Activated CD4-positive, alpha-beta T cell treated with anti-CD3 and anti-CD28 coated beads, Interleukin-2, amount 50 U/mL, for 16 hours (primary cell): ENCODE results near the gene H6PD.

ENCODE experiments used
- DNase-seq: peaks from one replicate; pipeline ENCODE4 v3.0.0-alpha.2; 2020

H6PD gene

DNA sequence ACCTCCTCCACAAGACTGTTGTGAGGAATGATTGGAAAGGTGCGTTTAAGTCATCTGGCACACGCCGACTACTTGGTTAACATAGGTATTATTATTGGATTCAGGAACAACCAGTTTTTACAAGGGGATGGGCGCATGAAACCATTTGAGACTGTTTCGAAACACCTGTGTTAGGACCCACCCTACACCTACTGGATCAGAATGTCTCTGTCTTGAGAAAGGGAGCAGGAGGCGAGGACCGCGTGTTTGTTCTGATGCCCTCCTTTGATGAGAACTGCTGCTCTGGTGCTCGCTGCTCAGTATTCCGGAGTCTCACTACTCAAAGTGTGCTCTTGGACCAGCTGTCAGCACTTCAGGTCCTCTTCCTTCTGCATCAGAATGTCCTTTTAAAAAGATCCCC, 7.3 kb downstream of the H6PD start:
- DNase-seq = no peak

DNA sequence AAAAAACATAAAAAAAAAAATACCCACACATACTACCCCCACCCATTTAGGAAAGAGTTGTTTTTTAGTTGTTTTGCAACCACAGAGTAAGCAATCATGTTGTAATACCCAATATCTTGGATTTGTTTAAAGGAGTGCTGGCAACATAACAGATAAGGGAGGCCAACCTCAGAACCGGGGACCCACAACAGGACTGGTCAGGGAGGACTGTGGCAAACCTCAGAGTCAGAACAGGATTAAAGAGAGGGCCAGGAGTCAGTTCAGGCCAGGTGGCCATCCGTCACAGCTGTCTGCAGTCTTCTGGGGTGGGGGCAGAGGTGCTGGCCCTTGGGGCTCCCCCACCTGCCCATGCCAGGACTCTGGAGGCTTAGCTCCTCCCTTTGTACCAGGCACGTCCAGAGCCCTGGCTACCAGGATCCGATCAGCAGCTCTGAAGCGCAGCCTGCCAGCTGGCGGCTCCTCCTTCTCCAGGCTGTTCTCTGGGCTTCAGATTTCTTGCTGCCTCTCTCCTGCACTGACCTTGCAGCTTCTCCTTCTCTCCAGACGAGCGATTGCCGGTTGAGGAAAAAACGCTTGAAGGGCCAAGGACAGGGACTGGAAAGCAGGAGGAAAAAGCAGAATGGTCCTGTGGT, 7.9 kb downstream of the H6PD start:
- no peak for DNase-seq

DNA sequence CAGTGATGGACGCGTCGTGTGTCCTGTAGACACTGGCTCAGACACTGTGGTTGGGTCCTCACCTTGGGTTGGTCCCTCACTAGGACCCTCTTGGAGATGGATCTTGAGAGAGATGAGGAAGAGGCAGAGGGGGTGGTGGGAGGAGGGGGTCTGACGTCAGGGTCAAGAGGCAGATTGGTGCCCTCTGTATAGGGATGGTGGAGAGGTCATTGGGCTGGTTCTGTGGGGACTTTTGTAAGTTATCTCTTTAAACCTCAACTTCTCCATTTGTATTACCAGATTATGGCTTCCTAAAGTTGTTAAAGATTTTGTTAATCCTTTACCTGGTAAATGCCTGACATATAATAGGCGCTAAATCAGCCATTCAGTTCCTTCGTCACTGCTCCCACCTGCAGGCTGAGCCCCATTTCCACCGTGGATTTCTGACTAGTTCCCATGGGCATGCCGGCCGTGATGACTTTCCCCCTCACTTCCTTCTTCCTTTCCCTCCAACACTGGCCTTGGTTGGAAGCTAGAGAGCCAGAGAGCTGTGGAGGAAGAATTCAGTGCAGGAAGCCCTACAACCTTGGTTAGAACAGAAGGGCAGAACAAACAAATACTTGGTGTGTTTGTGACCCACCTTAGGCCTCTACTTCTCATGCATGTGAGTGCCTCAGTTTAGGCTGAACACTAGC, 8.6 kb downstream of the H6PD start:
- DNase-seq = no peak

DNA sequence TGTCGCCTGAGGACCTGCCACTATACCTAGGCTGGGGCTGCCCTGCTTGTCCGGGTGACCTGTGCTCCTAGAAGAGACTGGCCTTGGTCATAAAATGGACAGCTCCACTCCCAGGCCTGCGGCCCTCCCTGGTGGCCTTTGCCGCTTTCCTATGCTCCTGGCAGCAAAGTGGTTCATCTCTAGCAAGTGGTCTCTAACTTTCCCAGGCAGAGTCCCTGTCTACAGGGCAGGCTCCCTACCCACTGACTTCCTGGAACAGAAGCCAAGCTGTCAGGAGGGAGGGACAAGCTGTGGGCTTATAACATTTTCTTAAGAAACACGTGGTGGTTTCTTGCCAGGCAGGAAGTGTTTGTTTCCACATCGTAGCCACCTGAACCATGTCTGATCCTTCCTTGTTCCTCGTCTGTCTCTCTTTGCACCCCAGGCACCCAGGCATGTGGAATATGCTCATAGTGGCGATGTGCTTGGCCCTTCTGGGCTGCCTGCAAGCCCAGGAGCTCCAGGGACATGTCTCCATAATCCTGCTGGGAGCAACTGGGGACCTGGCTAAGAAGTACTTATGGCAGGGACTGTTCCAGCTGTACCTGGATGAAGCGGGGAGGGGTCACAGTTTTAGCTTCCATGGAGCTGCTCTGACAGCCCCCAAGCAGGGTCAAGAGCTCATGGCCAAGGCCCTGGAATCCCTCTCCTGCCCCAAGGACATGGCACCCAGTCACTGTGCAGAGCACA, 10.1 kb downstream of the H6PD start:
- DNase-seq = no peak

DNA sequence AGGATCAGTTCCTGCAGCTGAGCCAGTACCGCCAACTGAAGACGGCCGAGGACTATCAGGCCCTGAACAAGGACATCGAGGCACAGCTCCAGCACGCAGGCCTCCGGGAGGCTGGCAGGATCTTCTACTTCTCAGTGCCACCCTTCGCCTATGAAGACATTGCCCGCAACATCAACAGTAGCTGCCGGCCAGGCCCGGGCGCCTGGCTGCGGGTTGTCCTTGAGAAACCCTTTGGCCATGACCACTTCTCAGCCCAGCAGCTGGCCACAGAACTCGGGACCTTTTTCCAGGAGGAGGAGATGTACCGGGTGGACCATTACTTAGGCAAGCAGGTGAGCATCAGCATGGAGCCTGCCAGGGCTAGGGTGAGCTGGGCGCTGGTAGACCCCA, 10.7 kb downstream of the H6PD start:
- no peak for DNase-seq

DNA sequence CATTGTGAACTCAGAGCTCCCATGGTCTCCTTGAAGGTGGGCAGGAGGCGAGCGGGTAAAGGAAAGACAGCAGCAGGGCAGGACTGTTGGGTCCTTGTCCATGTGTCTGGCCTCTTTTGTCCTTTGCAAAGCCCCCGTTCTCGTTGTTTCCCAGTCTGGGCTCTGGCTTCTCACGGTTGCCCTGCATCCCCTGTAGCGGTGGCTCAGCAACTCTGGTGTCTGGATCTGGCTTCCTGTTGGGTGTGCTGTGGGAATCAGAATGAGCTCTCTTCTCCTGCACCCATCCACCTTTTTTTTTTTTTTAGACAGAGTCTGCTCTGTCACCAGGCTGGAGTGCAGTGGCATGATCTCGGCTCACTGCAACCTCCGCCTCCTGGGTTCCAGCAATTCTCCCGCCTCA, 11.1 kb downstream of the H6PD start:
- no peak for DNase-seq

DNA sequence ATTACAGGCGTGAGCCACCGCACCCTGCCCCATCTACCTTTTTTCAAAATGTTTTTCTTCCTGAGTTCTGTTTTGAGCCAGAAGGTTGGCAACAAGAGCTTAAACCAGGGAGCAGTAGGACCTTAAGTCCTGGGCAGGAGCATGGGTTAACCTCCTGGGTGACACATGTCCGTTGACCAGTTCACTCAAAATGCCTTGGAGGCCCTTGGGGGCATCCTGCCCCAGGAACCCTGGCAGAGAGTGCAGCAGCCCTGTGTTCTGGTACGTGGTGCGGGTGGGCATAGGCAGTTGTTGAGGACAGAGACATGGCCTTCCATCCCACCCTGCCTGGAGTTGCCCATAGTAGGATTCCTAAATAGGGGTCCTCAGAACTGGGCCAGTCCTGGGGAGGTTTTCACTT, 11.6 kb downstream of the H6PD start:
- no peak for DNase-seq

DNA sequence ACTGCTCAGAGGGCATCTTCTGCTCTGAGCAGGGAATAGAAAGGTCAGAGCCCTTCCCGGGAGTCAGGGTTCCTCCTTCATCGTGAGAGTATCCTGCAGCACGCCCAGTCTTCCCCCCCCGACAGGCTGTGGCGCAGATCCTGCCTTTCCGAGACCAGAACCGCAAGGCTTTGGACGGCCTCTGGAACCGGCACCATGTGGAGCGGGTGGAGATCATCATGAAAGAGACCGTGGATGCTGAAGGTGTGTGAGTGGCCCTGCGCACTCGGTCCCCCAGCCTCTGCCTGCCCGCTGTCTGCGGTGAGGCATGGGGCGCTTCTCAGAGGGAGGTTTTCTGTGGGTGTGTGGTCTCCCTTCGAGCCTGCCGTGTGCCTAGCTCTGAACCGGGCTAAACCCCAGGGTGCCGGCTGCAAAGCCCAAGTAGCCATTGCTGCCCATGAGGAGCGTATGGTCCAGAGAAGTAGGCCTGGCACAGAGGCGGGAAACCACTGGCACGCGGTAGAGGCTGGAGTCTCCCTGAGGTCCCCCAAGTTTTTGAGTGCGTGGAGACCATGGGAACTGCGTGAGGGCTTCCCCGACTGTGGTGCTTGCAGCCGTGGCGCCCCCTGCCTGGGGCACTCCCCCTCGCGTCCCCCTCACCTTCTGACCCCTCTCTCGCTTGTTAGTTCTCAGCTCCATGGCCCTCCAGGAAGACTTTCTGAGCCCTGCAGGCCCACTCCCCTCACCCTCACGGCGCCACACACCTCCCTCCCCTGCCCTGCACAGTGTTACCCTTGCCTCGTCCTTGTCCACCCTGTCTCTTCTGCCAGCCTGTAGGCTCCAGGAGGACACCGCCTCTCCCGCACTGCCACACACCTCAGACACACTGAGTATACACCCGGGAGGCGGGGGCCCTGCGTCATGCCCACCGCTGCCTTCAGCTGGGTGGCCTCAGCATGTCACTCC, 12.5 kb downstream of the H6PD start:
- no peak for DNase-seq

DNA sequence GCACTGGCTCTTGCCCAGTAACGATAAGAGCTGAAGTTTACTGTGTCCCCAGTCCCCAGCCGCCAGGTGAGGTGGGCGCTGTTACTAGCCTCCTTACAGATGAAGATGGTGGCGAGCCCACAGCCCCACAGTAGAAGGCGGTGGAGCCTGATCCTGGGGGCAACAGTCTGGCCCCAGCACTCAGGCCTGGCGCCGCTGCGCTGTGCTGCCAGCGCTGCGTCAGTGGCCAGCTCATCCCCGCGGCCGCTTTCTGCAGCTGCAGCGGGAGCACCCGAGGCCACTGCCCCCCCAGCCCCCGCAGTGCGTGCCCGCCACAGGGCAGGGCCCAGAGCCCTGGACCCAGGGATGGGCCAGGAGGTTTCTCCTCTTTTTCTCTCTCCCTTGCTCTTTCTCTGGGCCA, 13.3 kb downstream of the H6PD start:
- no peak for DNase-seq

DNA sequence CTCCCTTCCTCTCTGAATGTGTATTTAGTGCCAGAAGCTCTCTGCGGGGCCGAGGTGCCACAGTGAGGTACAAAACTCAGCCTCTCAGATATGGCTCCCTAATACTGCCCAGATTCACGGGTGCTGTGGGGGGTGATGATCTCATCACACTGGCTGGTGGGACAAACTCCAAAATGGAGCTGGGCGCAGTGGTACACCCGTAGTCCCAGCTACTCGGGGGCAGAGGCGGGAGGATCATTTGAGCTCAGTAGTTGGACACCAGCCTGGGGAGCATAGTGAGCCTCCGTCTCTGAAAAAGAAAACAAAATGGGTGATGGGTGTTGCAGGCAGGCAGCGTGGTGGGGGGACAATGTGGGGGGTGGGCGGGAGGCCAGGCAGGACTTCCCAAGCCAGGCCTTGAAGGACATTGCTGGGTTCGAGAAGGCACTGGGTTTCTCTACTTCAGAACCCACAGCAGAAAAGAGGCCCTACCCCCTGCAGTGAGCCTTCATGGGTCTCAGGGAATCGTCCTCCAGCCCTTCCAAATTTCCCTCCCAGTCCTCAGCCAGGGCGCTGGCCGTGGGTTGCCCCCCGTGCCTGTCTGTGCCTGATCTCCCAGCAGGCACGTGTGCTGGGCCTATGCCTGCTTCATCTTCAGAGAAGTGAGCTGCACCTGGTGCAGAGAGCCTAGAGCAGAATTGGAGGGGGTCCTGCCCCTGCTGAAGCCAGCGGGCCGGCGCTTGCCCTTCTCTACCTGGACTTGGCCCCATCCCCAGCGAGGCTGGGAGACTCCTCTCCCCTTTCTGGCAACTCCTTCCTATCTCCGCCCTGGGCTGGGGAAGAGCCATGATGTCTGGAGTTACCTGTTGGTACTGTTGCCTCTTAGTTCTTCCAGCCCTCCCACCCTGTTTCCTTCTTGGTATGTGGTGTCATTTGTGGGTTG, 14.0 kb downstream of the H6PD start:
- no peak for DNase-seq

DNA sequence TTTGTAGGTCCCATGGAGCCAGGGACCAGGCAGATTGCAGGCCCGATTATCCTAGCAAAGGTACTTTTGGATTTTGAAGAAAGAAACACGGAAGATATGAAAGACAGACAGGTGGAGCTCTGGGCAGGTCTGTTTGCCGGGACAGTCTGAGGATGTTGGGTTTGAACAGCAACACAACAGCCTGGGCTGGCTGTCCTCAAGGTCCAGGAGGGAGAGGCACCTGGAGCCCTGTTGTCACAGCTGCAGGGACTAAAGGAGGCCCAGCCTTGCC, 14.6 kb downstream of the H6PD start:
- DNase-seq = no peak

DNA sequence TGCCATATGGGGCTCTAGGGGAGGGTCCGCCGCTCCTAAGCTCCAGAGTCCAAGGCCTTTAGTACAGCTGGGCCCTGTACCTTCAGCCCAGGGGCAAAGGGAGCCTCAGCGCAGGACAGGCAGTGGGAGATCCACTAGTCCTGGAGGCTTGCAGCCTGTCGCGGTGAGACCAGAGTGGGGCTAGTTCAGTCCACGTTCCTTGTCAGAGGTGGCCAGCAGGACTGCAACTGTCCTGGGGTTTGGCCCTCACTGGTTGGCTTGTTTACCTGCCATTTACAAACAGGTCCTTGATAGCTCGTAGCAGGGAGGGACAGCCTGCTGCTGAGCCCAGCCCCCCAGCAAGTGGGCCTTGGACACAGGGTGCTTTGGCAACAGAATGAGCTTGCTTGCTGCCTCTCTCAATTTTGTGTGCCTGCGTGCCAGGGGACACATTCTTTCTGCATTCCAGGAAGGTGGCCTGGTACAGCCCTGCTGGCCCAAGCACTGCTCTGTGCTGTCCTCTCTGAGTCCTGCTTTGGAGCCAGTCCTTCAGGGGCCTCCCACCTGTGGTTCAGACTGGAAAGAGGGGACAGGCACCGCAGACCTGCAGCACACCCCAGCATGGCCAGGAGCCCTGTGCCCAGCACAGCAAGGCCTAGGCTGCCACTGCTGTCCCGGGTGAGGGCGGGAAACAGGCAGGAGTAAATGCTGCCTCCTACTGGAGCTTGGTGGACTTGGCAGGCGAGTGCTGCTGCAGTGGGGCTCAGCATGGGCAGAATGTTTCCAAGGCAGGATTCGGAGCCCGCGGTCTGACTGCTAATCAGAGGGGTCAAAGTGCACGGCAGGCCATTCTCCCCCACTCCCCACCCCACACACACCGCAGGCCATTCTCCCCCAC, 15.2 kb downstream of the H6PD start:
- peak; percentile 34 for DNase-seq

DNA sequence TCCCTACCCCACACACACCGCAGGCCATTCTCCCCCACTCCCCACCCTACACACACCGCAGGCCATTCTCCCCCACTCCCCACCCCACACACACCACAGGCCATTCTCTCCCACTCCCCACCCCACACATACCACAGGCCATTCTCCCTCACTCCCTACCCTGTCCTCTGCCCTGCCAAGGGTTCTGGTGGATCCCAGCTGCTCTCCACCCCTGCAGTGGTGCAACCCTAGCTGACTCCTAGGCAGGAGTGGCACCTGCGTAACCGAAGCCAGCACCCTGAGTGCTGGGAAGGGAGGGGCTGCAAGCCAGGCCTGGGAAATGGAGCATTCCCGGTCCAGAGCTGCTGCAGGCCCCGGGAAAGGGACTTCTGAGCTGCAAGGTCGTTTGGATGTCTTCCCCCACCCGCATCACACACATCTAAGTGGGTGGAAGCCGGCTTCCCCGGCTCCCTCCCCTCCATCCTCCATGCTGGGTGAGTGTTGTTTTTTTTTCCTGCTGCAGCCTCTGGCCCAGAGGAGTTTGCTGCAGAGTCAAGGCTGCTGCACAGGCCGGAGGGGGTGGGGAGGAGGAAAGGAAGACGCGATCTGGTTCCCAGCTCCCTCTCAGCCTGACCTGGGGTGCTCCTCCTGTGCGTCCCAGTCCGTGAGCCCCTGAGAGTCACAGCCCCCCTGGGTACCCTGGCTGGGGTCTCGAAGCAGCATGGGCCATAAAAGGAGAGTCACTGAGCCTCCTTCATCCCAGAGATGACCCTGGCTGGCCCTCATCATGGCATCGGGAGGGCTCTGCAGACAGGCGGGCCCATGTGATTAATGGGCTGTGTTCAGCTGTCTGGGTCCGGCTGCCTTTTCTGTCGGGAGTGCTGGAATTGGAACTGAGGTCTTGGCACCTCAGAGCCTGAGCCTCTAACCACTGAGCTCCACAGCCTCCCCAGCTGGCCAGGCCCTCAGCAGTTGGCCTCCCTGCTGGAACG, 16.1 kb downstream of the H6PD start:
- DNase-seq = no peak

DNA sequence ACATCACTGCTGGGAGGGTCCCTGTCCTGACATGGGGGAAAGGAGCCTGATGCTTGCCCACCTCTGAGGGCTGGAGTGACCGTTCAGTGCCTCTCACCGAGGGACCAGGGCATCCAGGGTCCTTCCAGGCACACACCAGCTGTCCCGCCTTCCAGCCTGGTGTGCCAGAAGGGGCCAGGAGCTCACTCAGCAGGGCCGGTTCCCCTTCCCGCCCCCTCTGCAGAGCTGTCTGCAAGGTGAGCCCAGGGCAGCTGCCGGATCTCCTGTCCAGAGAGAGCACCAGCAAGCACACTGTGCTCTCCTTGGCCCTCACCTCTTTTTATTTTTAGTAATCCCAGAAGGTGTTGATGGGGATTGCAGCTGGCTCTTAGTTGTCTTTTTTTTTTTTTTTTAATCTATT, 16.9 kb downstream of the H6PD start:
- DNase-seq = no peak

DNA sequence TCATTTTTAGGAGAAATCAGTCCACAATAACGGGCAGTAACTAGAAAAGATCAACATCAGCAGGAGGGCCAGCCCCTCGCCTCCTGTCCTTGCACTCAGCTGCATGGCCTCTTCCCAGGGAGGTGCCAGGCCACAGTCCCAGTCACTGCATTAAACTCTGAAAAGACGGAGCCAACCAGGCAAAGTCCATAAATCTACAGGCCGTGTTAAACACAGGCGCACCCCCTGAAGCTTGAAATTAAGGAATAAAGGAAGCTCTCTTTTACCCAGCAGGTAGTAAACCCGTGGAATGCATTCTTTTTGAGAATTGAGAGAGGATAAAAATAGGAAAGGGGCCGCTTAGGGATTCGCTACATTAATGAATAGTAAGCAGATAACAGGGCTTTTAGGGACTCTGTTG, 18.4 kb downstream of the H6PD start:
- no peak for DNase-seq

DNA sequence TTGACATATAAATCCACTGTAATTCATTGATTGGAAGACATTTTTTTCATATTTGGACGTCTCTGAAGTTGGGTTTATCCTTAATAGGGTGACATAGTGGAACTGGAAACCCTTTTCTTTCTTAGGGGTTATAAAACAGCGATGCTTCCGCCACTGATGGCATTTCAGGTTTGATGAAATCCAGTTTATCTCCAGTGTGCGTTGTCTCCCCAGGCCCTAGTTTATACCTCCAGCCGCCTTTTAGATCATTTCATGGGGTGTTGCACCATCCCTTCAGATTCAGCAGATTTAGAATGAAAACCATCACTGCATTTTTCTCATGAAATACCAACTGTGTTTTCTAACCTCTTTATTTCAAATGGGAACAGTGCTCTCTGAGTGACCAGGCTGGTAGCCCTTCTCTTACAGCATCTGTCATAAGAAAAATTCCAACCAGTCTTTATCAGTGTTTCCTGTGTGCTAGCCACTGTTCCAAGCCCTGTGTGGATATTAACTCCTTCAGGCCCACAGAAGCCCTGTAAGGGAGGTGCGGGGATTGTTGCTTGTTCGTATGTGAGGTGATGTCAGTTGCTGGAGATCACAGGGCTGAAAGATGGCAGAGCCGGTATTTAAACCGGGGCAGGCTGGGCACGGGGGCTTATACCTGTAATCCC, 19.0 kb downstream of the H6PD start:
- DNase-seq = no peak

DNA sequence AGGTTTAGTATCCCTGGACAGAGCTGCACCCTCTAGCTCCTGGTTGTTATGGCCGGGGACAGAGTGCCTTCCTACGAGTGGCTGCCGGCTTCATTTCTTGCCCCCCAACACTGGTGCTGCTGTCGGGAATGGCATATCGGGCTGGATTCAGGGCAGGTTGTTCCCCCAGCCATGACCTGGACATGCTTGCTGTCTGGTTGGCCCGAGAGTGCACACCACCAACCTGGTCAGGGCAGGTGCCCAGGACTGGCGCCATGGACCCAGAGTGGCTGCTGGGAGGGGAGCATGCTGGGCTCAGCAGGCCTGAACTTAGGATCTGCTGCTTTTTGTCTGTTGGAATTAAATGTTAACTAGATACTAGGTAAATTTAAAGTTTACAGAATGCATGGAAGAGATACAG, 21.8 kb downstream of the H6PD start:
- DNase-seq = no peak

DNA sequence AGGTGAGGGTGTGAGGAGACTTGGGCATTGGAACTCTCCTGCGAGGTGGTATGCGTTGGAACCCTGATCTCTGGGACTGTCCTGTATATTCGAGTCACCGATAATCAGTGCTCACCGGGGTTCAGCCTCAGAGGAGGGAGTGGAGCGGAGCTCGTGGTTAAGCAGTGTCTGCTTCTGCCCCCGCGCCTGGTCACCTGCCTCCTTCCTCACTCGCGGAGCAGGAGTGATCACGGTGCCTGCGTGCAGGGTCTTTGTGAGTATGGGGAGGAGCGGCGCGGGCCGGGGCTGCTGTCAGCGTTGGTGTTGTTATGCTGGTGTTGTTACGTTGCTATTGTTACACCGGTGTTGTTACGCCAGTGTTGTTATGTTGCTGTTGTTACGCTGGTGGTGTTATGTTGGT, 23.3 kb downstream of the H6PD start:
- DNase-seq = no peak

DNA sequence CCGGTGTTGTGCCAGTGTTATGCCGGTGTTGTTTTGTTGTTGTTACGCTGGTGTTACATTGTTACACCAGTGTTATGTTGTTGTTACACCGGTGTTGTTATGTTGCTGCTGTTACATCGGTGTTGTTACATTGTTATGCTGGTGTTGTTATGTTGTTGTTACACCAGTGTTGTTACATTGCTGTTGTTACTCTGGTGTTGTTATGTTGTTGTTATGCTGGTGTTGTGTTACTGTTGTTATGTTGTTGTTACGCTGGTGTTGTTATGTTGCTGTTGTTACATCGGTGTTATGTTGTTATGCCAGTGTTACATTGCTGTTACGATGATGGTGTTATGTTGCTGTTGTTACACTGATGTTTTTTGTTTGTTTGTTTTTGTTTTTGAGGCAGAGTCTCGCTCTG, 24.1 kb downstream of the H6PD start:
- no peak for DNase-seq
